ENCODE results near the gene OSTF1.

OSTF1 gene

GRCh38 chr9:75133396-75133795, 45.1 kb downstream of the OSTF1 start:
- Histone ChIP-seq H3K36me3 (no peaks in the 10 kb centered on the region), H3K27me3 (ENCODE audit: insufficient read depth, low read depth, severe bottlenecking) (no peaks in the 10 kb centered on the region), H3K27ac (no peak overlapping the region), H3K9me3 (ENCODE audit: severe bottlenecking) (no peaks in the 10 kb centered on the region), H3K4me3 (ENCODE audit: low read depth, low read length) (no peak overlapping the region)
- no peak for DNase-seq
- TF ChIP-seq CTCF (IDR thresholded peaks at IDR 0.05; ENCODE audit: low read depth, low read length), result no peak

- Histone ChIP-seq H3K27me3 (ENCODE audit: insufficient read depth, low read depth, severe bottlenecking) (no peaks in the 10 kb centered on the region), H3K27ac (no peak overlapping the region), H3K9me3 (ENCODE audit: severe bottlenecking) (no peaks in the 10 kb centered on the region), H3K36me3 (no peaks in the 10 kb centered on the region), H3K4me3 (ENCODE audit: low read depth, low read length) (no peak overlapping the region)
- no peak for TF ChIP-seq CTCF (IDR thresholded peaks at IDR 0.05; ENCODE audit: low read depth, low read length)
- DNase-seq, result no peak
Observed at GRCh38 chr9:75134495-75134894, 46.2 kb downstream of the OSTF1 start.

- Histone ChIP-seq H3K9me3 (ENCODE audit: severe bottlenecking) (no peaks in the 10 kb centered on the region), H3K27me3 (ENCODE audit: insufficient read depth, low read depth, severe bottlenecking) (no peaks in the 10 kb centered on the region), H3K4me3 (ENCODE audit: low read depth, low read length) (no peak overlapping the region), H3K27ac (no peak overlapping the region), H3K36me3 (no peaks in the 10 kb centered on the region)
- no peak for DNase-seq
- TF ChIP-seq CTCF (IDR thresholded peaks at IDR 0.05; ENCODE audit: low read depth, low read length), result no peak
Observed at GRCh38 chr9:75138260-75139040, 50.1 kb downstream of the OSTF1 start.

- TF ChIP-seq CTCF (IDR thresholded peaks at IDR 0.05; ENCODE audit: low read depth, low read length), result no peak
- H3K27ac ChIP-seq, result no peak overlapping the region
- H3K9me3 ChIP-seq (ENCODE audit: severe bottlenecking), result no peaks in the 10 kb centered on the region
- DNase-seq, result no peak
- no peaks in the 10 kb centered on the region for H3K27me3 ChIP-seq (ENCODE audit: insufficient read depth, low read depth, severe bottlenecking)
- no peak overlapping the region for H3K4me3 ChIP-seq (ENCODE audit: low read depth, low read length)
- H3K36me3 ChIP-seq, result no peaks in the 10 kb centered on the region
Observed at GRCh38 chr9:75139201-75139600, 50.9 kb downstream of the OSTF1 start.

DNA sequence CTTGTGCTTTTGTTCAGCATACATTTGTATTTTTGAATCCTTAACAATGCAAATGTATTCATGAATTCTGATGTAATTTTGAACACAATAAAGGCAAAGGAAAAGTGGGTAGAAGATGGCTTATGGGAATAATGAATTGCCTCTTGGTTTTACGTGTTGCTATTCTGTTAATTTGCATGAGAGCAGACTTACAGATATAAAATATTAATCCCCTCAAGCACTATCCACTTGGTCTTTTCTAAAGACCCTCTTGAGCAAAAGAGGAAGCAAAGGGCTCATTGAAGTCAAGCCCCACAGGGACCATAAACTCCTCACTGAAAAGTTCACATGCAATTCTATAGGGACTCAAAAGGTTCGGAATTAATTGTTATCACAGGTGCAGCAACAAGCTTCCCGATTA, 51.9 kb downstream of the OSTF1 start:
- Histone ChIP-seq H3K36me3 (no peaks in the 10 kb centered on the region), H3K27me3 (ENCODE audit: insufficient read depth, low read depth, severe bottlenecking) (no peaks in the 10 kb centered on the region), H3K27ac (no peak overlapping the region), H3K9me3 (ENCODE audit: severe bottlenecking) (no peaks in the 10 kb centered on the region), H3K4me3 (ENCODE audit: low read depth, low read length) (no peak overlapping the region)
- no peak for TF ChIP-seq CTCF (IDR thresholded peaks at IDR 0.05; ENCODE audit: low read depth, low read length)
- no peak for DNase-seq

DNA sequence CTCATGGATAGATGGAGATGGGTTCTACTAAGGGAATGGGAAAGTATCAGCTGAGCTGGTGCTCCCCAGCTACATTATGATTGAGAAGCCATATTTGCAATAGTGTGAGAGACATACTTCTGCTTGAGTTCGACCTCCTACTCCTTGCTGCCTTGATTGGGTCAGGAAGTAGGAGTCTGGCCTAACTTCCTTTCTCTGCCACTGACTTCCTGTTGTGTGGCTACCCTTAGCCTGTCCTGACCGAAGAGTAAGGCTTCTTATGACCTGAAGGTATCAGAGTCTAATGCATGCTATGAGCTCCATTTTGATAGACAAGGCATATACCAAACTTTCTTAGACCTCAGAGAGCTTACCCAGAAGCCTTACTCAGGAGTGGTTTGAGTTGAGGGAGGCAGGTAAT, 53.9 kb downstream of the OSTF1 start:
- no peak overlapping the region for H3K27ac ChIP-seq
- H3K27me3 ChIP-seq (ENCODE audit: insufficient read depth, low read depth, severe bottlenecking), result no peaks in the 10 kb centered on the region
- no peak overlapping the region for H3K4me3 ChIP-seq (ENCODE audit: low read depth, low read length)
- TF ChIP-seq CTCF (IDR thresholded peaks at IDR 0.05; ENCODE audit: low read depth, low read length), result no peak
- no peak for DNase-seq
- H3K36me3 ChIP-seq, result no peaks in the 10 kb centered on the region
- no peaks in the 10 kb centered on the region for H3K9me3 ChIP-seq (ENCODE audit: severe bottlenecking)

All from WERI-Rb-1 (cell line).